CD14-positive monocyte (primary cell): ENCODE results near the gene RIPK3. TPM values are rescaled to one million over a fixed set of nuclear protein-coding genes. Genes with fewer than 3 reads are reported as not detected.

Experiments
- DNase-seq, 3 donors: peaks; one replicate each; pipeline ENCODE4 v3.0.0-alpha.2; 2011 to 2022
- H2AFZ ChIP-seq: 2 replicates; pipeline ENCODE4 v1.6.0; 2012; ENCODE audit warnings: mild to moderate bottlenecking, low read depth, low read length, inconsistent platforms; ENCODE audit not compliant: insufficient read depth, poor library complexity, severe bottlenecking
- H3K27ac ChIP-seq, 2 donors: 1 replicate in 1 of 2; 2 replicates in 1 of 2; pipeline ENCODE4 v1.5.1; 2012 to 2013; ENCODE audit warnings: low read length in 2 of 2, control low read depth in 1 of 2, inconsistent platforms in 1 of 2, low read depth in 1 of 2, mild to moderate bottlenecking in 1 of 2
- H3K27me3 ChIP-seq, 2 donors: one replicate each; pipeline versions ENCODE4 v1.6.0 to v1.6.1; 2011 to 2013; ENCODE audit warnings: low read length in 2 of 2; ENCODE audit not compliant: control insufficient read depth in 2 of 2, insufficient read depth in 2 of 2
- H3K36me3 ChIP-seq, 2 donors: replicated peaks in 1 of 2; 1 replicate in 1 of 2; 2 replicates in 1 of 2; pipeline versions ENCODE4 v1.5.1 to v1.6.1; 2012 to 2013; ENCODE audit warnings: low read length in 2 of 2, control low read depth in 1 of 2, inconsistent platforms in 1 of 2, mild to moderate bottlenecking in 1 of 2; ENCODE audit not compliant: insufficient read depth in 2 of 2, control insufficient read depth in 1 of 2
- H3K4me1 ChIP-seq, 2 donors: 1 replicate in 1 of 2; 2 replicates in 1 of 2; pipeline versions ENCODE4 v1.5.1 to v1.6.1; 2012 to 2013; ENCODE audit warnings: low read length in 2 of 2, control low read depth in 1 of 2, inconsistent platforms in 1 of 2, mild to moderate bottlenecking in 1 of 2, moderate library complexity in 1 of 2; ENCODE audit not compliant: insufficient read depth in 2 of 2, control insufficient read depth in 1 of 2
- H3K4me2 ChIP-seq: replicated peaks from 2 replicates; pipeline ENCODE3; 2012; ENCODE audit warnings: low read length, moderate library complexity, mild to moderate bottlenecking; ENCODE audit not compliant: poor library complexity, severe bottlenecking; ENCODE audit errors: extremely low read depth
- H3K4me3 ChIP-seq, 3 experiments: fragments of 200-600 bp in 1 of 3; sonication (generic) in 1 of 3; replicated peaks in 1 of 3; 1 replicate in 2 of 3; 2 replicates in 1 of 3; pipeline ENCODE4 v1.5.1; 2011 to 2013; ENCODE audit warnings: low read length in 3 of 3, mild to moderate bottlenecking in 3 of 3, control low read depth in 2 of 3, low read depth in 2 of 3, inconsistent platforms in 1 of 3, moderate library complexity in 1 of 3
- H3K79me2 ChIP-seq: 2 replicates; pipeline ENCODE4 v1.6.0; 2012; ENCODE audit warnings: mild to moderate bottlenecking, control low read depth, inconsistent platforms, low read length, moderate library complexity; ENCODE audit not compliant: insufficient read depth
- H3K9ac ChIP-seq: 2 replicates; pipeline ENCODE4 v1.6.0; 2017; ENCODE audit warnings: low read length, mild to moderate bottlenecking; ENCODE audit not compliant: insufficient read depth, poor library complexity, severe bottlenecking
- H3K9me3 ChIP-seq, 2 donors: replicated peaks in 1 of 2; 1 replicate in 1 of 2; 2 replicates in 1 of 2; pipeline versions ENCODE4 v1.5.1 to v1.6.1; 2012 to 2013; ENCODE audit warnings: low read length in 2 of 2, control low read depth in 1 of 2; ENCODE audit not compliant: control insufficient read depth in 1 of 2, insufficient read depth in 1 of 2
- H4K20me1 ChIP-seq: 2 replicates; pipeline ENCODE4 v1.6.0; 2012; ENCODE audit warnings: mild to moderate bottlenecking, low read length, control low read depth, moderate library complexity; ENCODE audit not compliant: insufficient read depth
- H3K27ac Mint-ChIP-seq, 7 donors: one replicate each; pipeline ENCODE4 v1.8.0; 2020; ENCODE audit warnings: mild to moderate bottlenecking in 7 of 7, mixed read lengths in 7 of 7, moderate library complexity in 6 of 7, inconsistent platforms in 2 of 7
- H3K27me3 Mint-ChIP-seq, 3 donors: one replicate each; pipeline ENCODE4 v1.8.0; 2021 to 2022; ENCODE audit warnings: low read depth in 3 of 3, mild to moderate bottlenecking in 3 of 3, mixed read lengths in 3 of 3, moderate library complexity in 3 of 3, inconsistent platforms in 1 of 3
- H3K36me3 Mint-ChIP-seq, 2 donors: one replicate each; pipeline ENCODE4 v1.8.0; 2020; ENCODE audit warnings: mixed read lengths in 2 of 2, inconsistent platforms in 1 of 2, mild to moderate bottlenecking in 1 of 2
- H3K4me1 Mint-ChIP-seq: one replicate; pipeline ENCODE4 v1.8.0; 2020; ENCODE audit warnings: mild to moderate bottlenecking, mixed read lengths
- H3K4me3 Mint-ChIP-seq, 2 donors: one replicate each; pipeline ENCODE4 v1.8.0; 2020; ENCODE audit warnings: mild to moderate bottlenecking in 2 of 2, mixed read lengths in 2 of 2, moderate library complexity in 1 of 2
- H3K9me3 Mint-ChIP-seq, 7 donors: one replicate each; pipeline ENCODE4 v1.8.0; 2020 to 2022; ENCODE audit warnings: mixed read lengths in 7 of 7, mild to moderate bottlenecking in 6 of 7, moderate library complexity in 6 of 7, inconsistent platforms in 2 of 7
- WGBS: methylation state at CpG from one replicate; pipeline ENCODE4 v1.1.5; 2013; ENCODE audit warnings: missing lambda C conversion rate; ENCODE audit not compliant: insufficient coverage; 5-methylcytosine and 5-hydroxymethylcytosine counted together
- intact Hi-C, 2 donors: fragments of 100-400 bp; cut with micrococcal nuclease; formaldehyde crosslinking; loops; one replicate each; pipeline versions ENCODE4 v1.15.0 to v1.15.1; 2023
- polyA plus RNA-seq, 3 donors: library from polyadenylated mRNA; depleted of rRNA in 1 of 3; unstranded in 2 of 3; stranded (reverse) in 1 of 3; fragments of 300-500 nt in 2 of 3; fragments of >200 nt in 1 of 3; fragmentation: Illumina TruSeq in 2 of 3; gene quantifications; 1 replicate in 2 of 3; 2 replicates in 1 of 3; pipeline ENCODE4 v1.2.3, GENCODE V29; 2012 to 2021
- TF ChIP-seq, protein P1 (sequence below): fragments of 200-600 bp; IDR thresholded peaks from one replicate; pipeline ENCODE4 v1.8.0; 2022; ENCODE audit warnings: antibody characterized with exemption, mild to moderate bottlenecking

RIPK3 gene
- polyA plus RNA-seq, 3 donors, result 11.7 to 69.6 (median 11.8) TPM

DNA sequence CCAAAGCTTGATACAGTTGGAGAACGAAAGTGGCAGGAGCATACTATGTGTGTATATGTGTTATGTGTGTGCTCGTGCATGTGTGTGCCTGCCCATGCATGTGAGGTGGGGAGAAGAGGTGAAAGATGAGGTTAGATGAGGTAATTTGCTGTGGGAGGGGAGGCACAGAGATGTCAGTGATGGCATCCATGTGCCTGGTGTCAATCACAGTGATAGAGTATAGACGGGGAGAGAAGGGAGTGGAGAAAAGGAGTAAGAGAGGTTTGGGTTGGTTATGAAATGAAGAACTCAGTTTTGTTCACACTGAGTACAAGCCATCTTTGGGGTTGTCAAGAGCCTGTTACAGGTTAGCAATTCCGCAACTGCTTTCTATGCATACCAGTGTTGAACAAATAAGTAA lies 44.4 kb upstream of the RIPK3 start:
- Histone ChIP-seq H3K27me3 (no peaks in the 10 kb centered on the region), H3K4me1 (no peaks in the 10 kb centered on the region), H3K79me2 (no peaks in the 10 kb centered on the region), H3K36me3 (no peaks in the 10 kb centered on the region), H4K20me1 (no peaks in the 10 kb centered on the region), H3K27ac (no peak overlapping the region), H3K4me3 (no peak overlapping the region), H3K9me3 (no peaks in the 10 kb centered on the region), H2AFZ (no peak overlapping the region), H3K9ac (no peak overlapping the region), H3K4me2 (no peak overlapping the region)
- Mint-ChIP-seq H3K4me3 (no peak overlapping the region), H3K36me3 (no peaks in the 10 kb centered on the region), H3K27ac (no peak overlapping the region), H3K9me3 (no peaks in the 10 kb centered on the region), H3K4me1 (no peaks in the 10 kb centered on the region), H3K27me3 (peaks cover 0 to 16% (median 0%) of the 10 kb centered on the region in 3 donors)
- 90% methylated on average over 4 of the region's 4 CpGs for WGBS
- intact Hi-C loops, result no loop called here
- TF ChIP-seq, protein P1, sequence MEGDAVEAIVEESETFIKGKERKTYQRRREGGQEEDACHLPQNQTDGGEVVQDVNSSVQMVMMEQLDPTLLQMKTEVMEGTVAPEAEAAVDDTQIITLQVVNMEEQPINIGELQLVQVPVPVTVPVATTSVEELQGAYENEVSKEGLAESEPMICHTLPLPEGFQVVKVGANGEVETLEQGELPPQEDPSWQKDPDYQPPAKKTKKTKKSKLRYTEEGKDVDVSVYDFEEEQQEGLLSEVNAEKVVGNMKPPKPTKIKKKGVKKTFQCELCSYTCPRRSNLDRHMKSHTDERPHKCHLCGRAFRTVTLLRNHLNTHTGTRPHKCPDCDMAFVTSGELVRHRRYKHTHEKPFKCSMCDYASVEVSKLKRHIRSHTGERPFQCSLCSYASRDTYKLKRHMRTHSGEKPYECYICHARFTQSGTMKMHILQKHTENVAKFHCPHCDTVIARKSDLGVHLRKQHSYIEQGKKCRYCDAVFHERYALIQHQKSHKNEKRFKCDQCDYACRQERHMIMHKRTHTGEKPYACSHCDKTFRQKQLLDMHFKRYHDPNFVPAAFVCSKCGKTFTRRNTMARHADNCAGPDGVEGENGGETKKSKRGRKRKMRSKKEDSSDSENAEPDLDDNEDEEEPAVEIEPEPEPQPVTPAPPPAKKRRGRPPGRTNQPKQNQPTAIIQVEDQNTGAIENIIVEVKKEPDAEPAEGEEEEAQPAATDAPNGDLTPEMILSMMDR, result no peak
- no peak for DNase-seq

DNA sequence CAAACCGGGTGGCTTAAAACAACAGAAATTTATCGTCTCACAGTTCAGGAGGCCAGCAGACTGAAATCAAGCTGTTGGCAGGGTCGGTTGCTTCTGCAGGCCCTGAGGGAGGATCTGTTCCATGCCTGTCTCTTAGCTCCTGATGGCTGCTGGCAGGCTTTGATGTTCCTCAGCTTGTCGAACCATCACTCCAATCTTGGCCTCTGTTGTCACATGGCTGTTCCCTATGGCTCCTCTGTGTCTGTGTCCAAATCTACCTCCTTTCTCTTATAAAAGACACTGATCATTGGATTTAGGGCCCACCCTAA lies 42.2 kb upstream of the RIPK3 start:
- Histone ChIP-seq H3K4me1 (no peaks in the 10 kb centered on the region), H4K20me1 (no peaks in the 10 kb centered on the region), H3K4me2 (no peak overlapping the region), H3K36me3 (no peaks in the 10 kb centered on the region), H2AFZ (no peak overlapping the region), H3K27ac (no peak overlapping the region), H3K4me3 (no peak overlapping the region), H3K27me3 (no peaks in the 10 kb centered on the region), H3K9me3 (no peaks in the 10 kb centered on the region), H3K79me2 (no peaks in the 10 kb centered on the region), H3K9ac (no peak overlapping the region)
- 96% methylated on average over 4 of the region's 4 CpGs for WGBS
- no peak for DNase-seq
- Mint-ChIP-seq H3K4me3 (no peak overlapping the region), H3K27ac (peak overlapping the region in 1 of 7 donors; percentile 4), H3K9me3 (peaks cover 0 to 2% (median 0%) of the 10 kb centered on the region in 7 donors), H3K27me3 (peaks cover 2 to 15% (median 6%) of the 10 kb centered on the region in 3 donors), H3K4me1 (no peaks in the 10 kb centered on the region), H3K36me3 (no peaks in the 10 kb centered on the region)
- TF ChIP-seq, protein P1, result no peak
- intact Hi-C loops, result no loop called here
